Measurements from ENCODE around the gene OGG1. TPM values are rescaled to one million over a fixed set of nuclear protein-coding genes. Genes with fewer than 3 reads are reported as not detected.

Gene OGG1
- total RNA-seq, 1 donor from 2014 or later = 35.6 TPM

- intact Hi-C loops (cut with micrococcal nuclease) = loop anchor here (1.0 kb wide), 5 partner anchors 65 to 594 kb away; partner anchors contain the start of genes MTMR14, SEC13 and TADA3
Observed at GRCh38 chr3:9727041-9727595, 22.6 kb upstream of the OGG1 start.

- intact Hi-C loops (cut with micrococcal nuclease) = loop anchor here (1.0 kb wide), 5 partner anchors 65 to 594 kb away; partner anchors contain the start of genes MTMR14, SEC13 and TADA3
Observed at GRCh38 chr3:9727743-9728142, 22.0 kb upstream of the OGG1 start.

GRCh38 chr3:9729419-9729818, 20.3 kb upstream of the OGG1 start:
- intact Hi-C loops (cut with micrococcal nuclease) = no loop called here

- intact Hi-C loops (cut with micrococcal nuclease) = loop anchor here (1.0 to 10.0 kb wide), 19 partner anchors 20 to 1542 kb away; partner anchors contain the start of genes ATG7, BRK1, CRELD1 and EMC3
Observed at GRCh38 chr3:9730657-9731205, 19.0 kb upstream of the OGG1 start.

- intact Hi-C loops (cut with micrococcal nuclease) = loop anchor here (1.0 to 10.0 kb wide), 19 partner anchors 19 to 1541 kb away; partner anchors contain the start of genes ATG7, BRK1, CRELD1 and EMC3
Observed at GRCh38 chr3:9731206-9732079, 18.3 kb upstream of the OGG1 start, which contains the start of gene BRPF1. TSS of gene BRPF1 (plus strand) at chr3:9731735. CDS start at chr3:9734141, 2,406 bp downstream.

GRCh38 chr3:9732080-9732739, 17.5 kb upstream of the OGG1 start:
- intact Hi-C loops (cut with micrococcal nuclease) = loop anchor here (10.0 kb wide), 1 partner anchor 383 kb away; the partner anchor contains the start of gene BRK1

- intact Hi-C loops (cut with micrococcal nuclease) = loop anchor here (10.0 kb wide), 1 partner anchor 382 kb away; the partner anchor contains the start of gene BRK1
Observed at GRCh38 chr3:9732740-9733115, 17.0 kb upstream of the OGG1 start.

- intact Hi-C loops (cut with micrococcal nuclease) = loop anchor here (10.0 kb wide), 1 partner anchor 378 kb away; the partner anchor contains the start of gene BRK1
Observed at GRCh38 chr3:9736831-9737230, 12.9 kb upstream of the OGG1 start.

- intact Hi-C loops (cut with micrococcal nuclease) = loop anchor here (10.0 kb wide), 1 partner anchor 376 kb away; the partner anchor contains the start of gene BRK1
Observed at GRCh38 chr3:9739181-9739580, 10.6 kb upstream of the OGG1 start.

GRCh38 chr3:9742560-9742959, 7.2 kb upstream of the OGG1 start:
- intact Hi-C loops (cut with micrococcal nuclease) = no loop called here

GRCh38 chr3:9743548-9743947, 6.2 kb upstream of the OGG1 start:
- intact Hi-C loops (cut with micrococcal nuclease) = no loop called here

GRCh38 chr3:9744162-9744561, 5.6 kb upstream of the OGG1 start:
- intact Hi-C loops (cut with micrococcal nuclease) = no loop called here

GRCh38 chr3:9745521-9745920, 4.2 kb upstream of the OGG1 start:
- intact Hi-C loops (cut with micrococcal nuclease) = no loop called here

- intact Hi-C loops (cut with micrococcal nuclease) = no loop called here
Observed at GRCh38 chr3:9746330-9746729, 3.4 kb upstream of the OGG1 start.

- intact Hi-C loops (cut with micrococcal nuclease) = no loop called here
Observed at GRCh38 chr3:9747267-9747666, 2.5 kb upstream of the OGG1 start.

GRCh38 chr3:9748031-9748430, 1.7 kb upstream of the OGG1 start:
- intact Hi-C loops (cut with micrococcal nuclease) = no loop called here

- intact Hi-C loops (cut with micrococcal nuclease) = loop anchor here (1.0 kb wide), 4 partner anchors 60 to 786 kb away; partner anchors contain the start of genes JAGN1 and RAD18
Observed at GRCh38 chr3:9749296-9749644, 482 bp upstream of the OGG1 start.

GRCh38 chr3:9750556-9751411, 1.0 kb downstream of the OGG1 start:
- intact Hi-C loops (cut with micrococcal nuclease) = loop anchor here (1.0 to 5.0 kb wide), 13 partner anchors 19 to 572 kb away; partner anchors contain the start of genes BRK1, BRPF1, CAMK1 and CRELD1

- intact Hi-C loops (cut with micrococcal nuclease) = loop anchor here (5.0 kb wide), 2 partner anchors 258 to 568 kb away; partner anchors contain the start of gene SEC13
Observed at GRCh38 chr3:9754678-9755077, 4.9 kb downstream of the OGG1 start.

GRCh38 chr3:9757427-9757826, 7.7 kb downstream of the OGG1 start:
- intact Hi-C loops (cut with micrococcal nuclease) = no loop called here
